Endodermal cell (in vitro differentiated cells): ENCODE measurements around the gene AGT. TPM values are rescaled to one million over a fixed set of nuclear protein-coding genes. Genes with fewer than 3 reads are reported as not detected.
"Not testable (repeated sequence)": the region's sequence is repeated elsewhere in the genome, so short reads cannot be mapped to it uniquely, and the experiment has no call there.

Source experiments
- DNase-seq: peaks from one replicate; pipeline ENCODE4 v3.0.0-alpha.2; 2017
- H3K27ac ChIP-seq: 2 replicates; pipeline ENCODE4 v1.5.1; 2013; ENCODE audit warnings: mild to moderate bottlenecking, low read depth, low read length, moderate library complexity
- H3K27me3 ChIP-seq: 2 replicates; pipeline ENCODE4 v1.6.1; 2013; ENCODE audit warnings: mild to moderate bottlenecking, low read length, moderate library complexity; ENCODE audit not compliant: insufficient read depth, control insufficient read depth, poor library complexity, severe bottlenecking
- H3K36me3 ChIP-seq: 2 replicates; pipeline ENCODE4 v1.7.0; 2013; ENCODE audit warnings: mild to moderate bottlenecking, low read length, moderate library complexity; ENCODE audit not compliant: control insufficient read depth, insufficient read depth
- H3K4me1 ChIP-seq: one replicate; pipeline ENCODE4 v1.7.0; 2013; ENCODE audit warnings: low read length; ENCODE audit not compliant: control insufficient read depth, insufficient read depth
- H3K4me3 ChIP-seq: 2 replicates; pipeline ENCODE4 v1.5.1; 2013; ENCODE audit warnings: mild to moderate bottlenecking, low read length, moderate library complexity
- H3K9ac ChIP-seq: 2 replicates; pipeline ENCODE4 v1.6.1; 2013; ENCODE audit warnings: mild to moderate bottlenecking, low read length, moderate library complexity; ENCODE audit not compliant: poor library complexity, severe bottlenecking; ENCODE audit errors: extremely low read depth
- H3K9me3 ChIP-seq: 2 replicates; pipeline ENCODE4 v1.6.1; 2013; ENCODE audit warnings: mild to moderate bottlenecking, low read length, moderate library complexity; ENCODE audit not compliant: control insufficient read depth
- H3K27ac Mint-ChIP-seq: 2 replicates; pipeline ENCODE4 v1.8.0; 2020; ENCODE audit warnings: mixed read lengths
- H3K27me3 Mint-ChIP-seq: 2 replicates; pipeline ENCODE4 v1.8.0; 2021; ENCODE audit warnings: mild to moderate bottlenecking, mixed read lengths; ENCODE audit not compliant: insufficient read depth
- H3K36me3 Mint-ChIP-seq: 2 replicates; pipeline ENCODE4 v1.8.0; 2020; ENCODE audit warnings: low read depth, mixed read lengths
- H3K4me1 Mint-ChIP-seq: 2 replicates; pipeline ENCODE4 v1.8.0; 2020; ENCODE audit warnings: mixed read lengths
- H3K4me3 Mint-ChIP-seq: 2 replicates; pipeline ENCODE4 v1.8.0; 2020; ENCODE audit warnings: mild to moderate bottlenecking, moderate library complexity, mixed read lengths
- H3K9me3 Mint-ChIP-seq: 2 replicates; pipeline ENCODE4 v1.8.0; 2020; ENCODE audit warnings: mild to moderate bottlenecking, mixed read lengths
- CTCF ChIP-seq: fragments of 200-600 bp; sonication (generic); conservative IDR thresholded peaks from 2 replicates; pipeline ENCODE4 v1.5.0; 2021; ENCODE audit warnings: antibody characterized with exemption, mild to moderate bottlenecking
- WGBS, 2 experiments: methylation state at CpG; one replicate each; pipeline versions ENCODE4 v1.1.5 to v1.1.7; 2013; ENCODE audit warnings: missing lambda C conversion rate in 2 of 2, mixed read lengths in 1 of 2; ENCODE audit not compliant: insufficient coverage in 1 of 2, insufficient read length in 1 of 2; 5-methylcytosine and 5-hydroxymethylcytosine counted together
- total RNA-seq, 2 donors: library from RNA; stranded (reverse); fragmentation: NEBNext Ultra II Directional in 1 of 2; extraction: Animal tissue kit (Norgen Biotek cat#: 25700) in 1 of 2; gene quantifications; 2 replicates in 1 of 2; 3 replicates in 1 of 2; pipeline ENCODE4 v1.2.1, GENCODE V29; 2021

Gene AGT
- total RNA-seq, 2 donors from 2014 or later: not detected

GRCh38 chr1:230661976-230662375 lies 51.9 kb downstream of the AGT start:
- 91 to 100% methylated on average over 1 to 4 of the region's 4 CpGs for WGBS, 2 experiments
- no peak overlapping the region for H3K27ac ChIP-seq
- no peak for DNase-seq
- Mint-ChIP-seq H3K27ac (no peak overlapping the region), H3K36me3 (peaks cover 51% of the 10 kb centered on the region), H3K4me3 (no peak overlapping the region), H3K9me3 (no peaks in the 10 kb centered on the region), H3K4me1 (peaks cover 20% of the 10 kb centered on the region), H3K27me3 (no peaks in the 10 kb centered on the region)
- peaks cover 46% of the 10 kb centered on the region for H3K36me3 ChIP-seq
- TF ChIP-seq CTCF: no peak
- no peaks in the 10 kb centered on the region for H3K9me3 ChIP-seq
- H3K4me1 ChIP-seq: peaks cover 3% of the 10 kb centered on the region
- H3K4me3 ChIP-seq: no peak overlapping the region
- H3K27me3 ChIP-seq: no peaks in the 10 kb centered on the region
- H3K9ac ChIP-seq: no peak overlapping the region

GRCh38 chr1:230658691-230659090 lies 55.2 kb downstream of the AGT start:
- H3K9me3 Mint-ChIP-seq: peaks cover 10% of the 10 kb centered on the region
- H3K27me3 Mint-ChIP-seq: no peaks in the 10 kb centered on the region
- no peak overlapping the region for H3K4me3 ChIP-seq
- TF ChIP-seq CTCF: no peak
- H3K27ac ChIP-seq: no peak overlapping the region
- H3K4me1 ChIP-seq: peaks cover 3% of the 10 kb centered on the region
- WGBS, 2 experiments: 87% methylated on average over 2 of the region's 2 CpGs; no CpG with 5 or more reads in 1 of the 2 experiments
- no peak overlapping the region for H3K27ac Mint-ChIP-seq
- H3K4me1 Mint-ChIP-seq: peaks cover 25% of the 10 kb centered on the region
- H3K4me3 Mint-ChIP-seq: no peak overlapping the region
- no peak overlapping the region for H3K9ac ChIP-seq
- no peaks in the 10 kb centered on the region for H3K27me3 ChIP-seq
- H3K9me3 ChIP-seq: no peaks in the 10 kb centered on the region
- DNase-seq: no peak
- peaks cover 23% of the 10 kb centered on the region for H3K36me3 ChIP-seq
- H3K36me3 Mint-ChIP-seq: peaks cover 33% of the 10 kb centered on the region

GRCh38 chr1:230658103-230658502 lies 55.8 kb downstream of the AGT start:
- WGBS, 2 experiments: 98 to 100% methylated on average over 1 of the region's 1 CpG
- not testable (repeated sequence) for H3K9ac ChIP-seq, DNase-seq, H3K27me3 Mint-ChIP-seq, H3K27ac Mint-ChIP-seq, H3K4me3 ChIP-seq, H3K4me3 Mint-ChIP-seq, H3K27me3 ChIP-seq, H3K27ac ChIP-seq, H3K4me1 ChIP-seq, H3K9me3 ChIP-seq
- peaks cover 32% of the 10 kb centered on the region for H3K36me3 Mint-ChIP-seq
- H3K4me1 Mint-ChIP-seq: peaks cover 25% of the 10 kb centered on the region
- H3K9me3 Mint-ChIP-seq: peaks cover 15% of the 10 kb centered on the region
- peaks cover 23% of the 10 kb centered on the region for H3K36me3 ChIP-seq

GRCh38 chr1:230656719-230657118 lies 57.2 kb downstream of the AGT start:
- Mint-ChIP-seq H3K36me3 (peaks cover 29% of the 10 kb centered on the region), H3K9me3 (peaks cover 27% of the 10 kb centered on the region), H3K4me1 (peaks cover 25% of the 10 kb centered on the region)
- not testable (repeated sequence) for H3K4me3 ChIP-seq, H3K4me3 Mint-ChIP-seq, DNase-seq, H3K27me3 Mint-ChIP-seq, H3K9ac ChIP-seq, H3K27ac Mint-ChIP-seq, H3K4me1 ChIP-seq, H3K27ac ChIP-seq, H3K27me3 ChIP-seq
- Histone ChIP-seq H3K9me3 (peaks cover 10% of the 10 kb centered on the region), H3K36me3 (peaks cover 29% of the 10 kb centered on the region)
- WGBS, 2 experiments: 94% methylated on average over 1 of the region's 1 CpG; no CpG with 5 or more reads in 1 of the 2 experiments

Other genes with a start within 250 kb of the AGT start
- gene COG2, start 71.6 kb downstream of the AGT start, total RNA-seq: 10 to 100 TPM; 26.1 to 29.7 TPM
- 1 to 10 TPM; 1.1 TPM for gene CAPN9, start 33.3 kb upstream of the AGT start, total RNA-seq
- 10 to 100 TPM; 37.5 to 44.8 TPM for gene C1orf198, start 154.4 kb upstream of the AGT start, total RNA-seq